ENCODE data around the gene SDR42E2. TPM values are rescaled to one million over a fixed set of nuclear protein-coding genes. Genes with fewer than 3 reads are reported as not detected.

SDR42E2 gene
- total RNA-seq, result 1 to 10 TPM in 2 of 5 experiments, under 1 TPM in 2, not detected in 1; 0.67 to 1.6 (median 1.0) TPM
- under 1 TPM; 0.07 to 0.48 TPM for polyA plus RNA-seq
- 13.5 reads per million, percentile 42 among the genes with 10 or more reads in this experiment for total RNA-seq

DNA sequence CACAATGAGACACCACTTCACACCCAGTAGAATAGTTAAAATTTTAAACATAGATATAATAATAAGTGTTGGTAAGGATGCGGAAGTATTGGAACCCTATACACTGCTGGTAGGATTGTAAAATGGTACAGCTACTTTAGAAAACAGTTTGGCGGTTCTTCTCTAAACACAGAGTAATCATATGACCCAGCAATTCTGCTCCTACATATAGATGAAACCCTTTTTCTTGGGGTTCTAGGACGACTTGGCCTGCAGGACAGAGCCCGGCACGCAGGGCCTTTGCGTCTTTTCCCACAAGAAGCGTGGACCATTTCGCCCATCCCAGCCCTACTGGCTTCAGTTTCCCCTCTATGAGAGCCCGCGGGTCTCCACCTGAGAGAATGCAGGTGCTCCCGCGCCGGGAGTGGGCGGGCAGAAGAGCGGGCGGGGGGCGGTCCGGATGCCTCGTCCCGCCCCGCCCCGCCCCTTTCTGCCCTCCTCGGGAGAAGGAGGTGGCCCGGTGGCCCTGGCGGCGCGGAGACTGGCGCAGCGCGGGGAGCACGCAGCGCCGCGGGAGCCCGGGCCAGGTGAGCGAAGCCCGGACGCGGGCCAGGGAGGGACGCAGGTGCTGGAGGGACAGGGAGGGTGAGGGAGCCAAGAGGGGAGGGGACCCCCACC, at the start of gene SDR42E2:
TSS of gene SDR42E2 (plus strand) at position 508 of the 657 bp plus-strand sequence. CDS start 3,077 bp downstream, outside the sequence.
- peaks cover 11 to 36% (median 13%) of the 10 kb centered on the region in 5 donors for H3K27me3 Mint-ChIP-seq
- H3K4me3 Mint-ChIP-seq, result peak within 1 kb of the TSS; percentile 20 to 76 (median 64)
- ChIA-PET POLR2A (no interaction called here), CTCF (no interaction called here)
- H3K36me3 Mint-ChIP-seq, result peaks cover 0 to 4% (median 0%) of the 10 kb centered on the region in 5 donors
- peak within 1 kb of the TSS in 1 of 9 donors; percentile 3 for H3K27ac Mint-ChIP-seq
- intact Hi-C loops (cut with micrococcal nuclease), result loop anchor here in 1 of 2 donors (2.0 kb wide), 1 partner anchor 27 kb away; no protein-coding TSS in a partner anchor
- Histone ChIP-seq H3K9me3 (ENCODE audit: control insufficient read depth in 2 of 3, low read length in 3 of 3) (no peaks in the 10 kb centered on the region), H3K4me3 (ENCODE audit: low read length) (peak within 1 kb of the TSS; percentile 41), H3K4me1 (ENCODE audit: control insufficient read depth in 2 of 2, insufficient read depth in 2 of 2, low read length in 2 of 2) (peaks cover 0 to 4% of the 10 kb centered on the region in 2 donors), H3K27me3 (ENCODE audit: control insufficient read depth in 2 of 2, insufficient read depth in 2 of 2, low read length in 2 of 2) (no peaks in the 10 kb centered on the region), H3K36me3 (ENCODE audit: control insufficient read depth in 2 of 3, insufficient read depth in 3 of 3, low read length in 3 of 3) (no peaks in the 10 kb centered on the region), H3K27ac (ENCODE audit: low read depth, low read length) (no peak within 1 kb of the TSS)
- peaks cover 0 to 6% (median 0%) of the 10 kb centered on the region in 11 donors for H3K9me3 Mint-ChIP-seq
- H3K4me1 Mint-ChIP-seq, result peaks cover 0 to 12% (median 11%) of the 10 kb centered on the region in 7 donors
- DNase-seq (peak in 8 of 9 donors; percentile 21 to 54 (median 44)), ATAC-seq (peak; percentile 81)

DNA sequence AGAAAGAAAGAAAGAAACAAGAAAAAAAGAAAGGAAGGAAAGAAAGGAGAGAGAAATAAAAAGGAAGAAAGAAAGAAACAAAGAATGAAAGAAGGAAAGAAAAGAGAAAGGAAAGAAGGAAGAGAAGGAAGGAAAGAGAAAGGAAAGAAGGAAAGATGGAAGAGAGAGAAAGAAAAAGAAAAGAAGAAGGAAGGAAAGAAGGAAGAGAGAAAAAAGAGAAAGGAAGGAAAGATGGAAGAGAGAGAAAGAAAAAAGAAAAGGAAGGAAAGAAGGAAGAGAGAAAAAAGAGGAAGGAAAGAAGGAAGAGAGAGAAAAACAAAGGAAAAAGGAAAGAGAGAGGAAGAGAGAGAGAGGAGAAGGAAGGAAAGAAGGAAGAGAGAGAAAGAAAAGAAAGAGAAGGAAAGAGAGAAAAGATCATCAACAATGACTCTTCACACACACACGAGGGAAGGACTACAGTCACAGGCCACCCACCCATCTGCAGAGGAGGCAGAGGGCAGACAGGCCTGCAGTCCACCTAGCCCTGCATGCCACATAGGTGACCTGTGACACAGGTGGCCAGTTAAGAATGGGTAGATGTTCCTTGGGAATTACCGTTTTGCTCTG, 46.1 kb upstream of the SDR42E2 start:
- peaks cover 0 to 3% (median 0%) of the 10 kb centered on the region in 5 donors for H3K27me3 Mint-ChIP-seq
- H3K27ac Mint-ChIP-seq, result peak overlapping the region in 1 of 9 donors; percentile 38
- intact Hi-C loops (cut with micrococcal nuclease), result no loop called here
- no peaks in the 10 kb centered on the region for H3K27me3 ChIP-seq (ENCODE audit: control insufficient read depth in 2 of 2, insufficient read depth in 2 of 2, low read length in 2 of 2)
- H3K9me3 ChIP-seq (ENCODE audit: control insufficient read depth in 2 of 3, low read length in 3 of 3), result no peaks in the 10 kb centered on the region
- H3K4me3 Mint-ChIP-seq, result no peak overlapping the region
- DNase-seq (no peak), ATAC-seq (no peak)
- no peaks in the 10 kb centered on the region for H3K36me3 Mint-ChIP-seq
- no peak overlapping the region for H3K27ac ChIP-seq (ENCODE audit: low read depth, low read length)
- no peaks in the 10 kb centered on the region for H3K4me1 ChIP-seq (ENCODE audit: control insufficient read depth in 2 of 2, insufficient read depth in 2 of 2, low read length in 2 of 2)
- ChIA-PET POLR2A (no interaction called here), CTCF (no interaction called here)
- H3K4me1 Mint-ChIP-seq, result no peaks in the 10 kb centered on the region
- peaks cover 0 to 2% (median 0%) of the 10 kb centered on the region in 11 donors for H3K9me3 Mint-ChIP-seq
- H3K36me3 ChIP-seq (ENCODE audit: control insufficient read depth in 2 of 3, insufficient read depth in 3 of 3, low read length in 3 of 3), result no peaks in the 10 kb centered on the region
- no peak overlapping the region for H3K4me3 ChIP-seq (ENCODE audit: low read length)

DNA sequence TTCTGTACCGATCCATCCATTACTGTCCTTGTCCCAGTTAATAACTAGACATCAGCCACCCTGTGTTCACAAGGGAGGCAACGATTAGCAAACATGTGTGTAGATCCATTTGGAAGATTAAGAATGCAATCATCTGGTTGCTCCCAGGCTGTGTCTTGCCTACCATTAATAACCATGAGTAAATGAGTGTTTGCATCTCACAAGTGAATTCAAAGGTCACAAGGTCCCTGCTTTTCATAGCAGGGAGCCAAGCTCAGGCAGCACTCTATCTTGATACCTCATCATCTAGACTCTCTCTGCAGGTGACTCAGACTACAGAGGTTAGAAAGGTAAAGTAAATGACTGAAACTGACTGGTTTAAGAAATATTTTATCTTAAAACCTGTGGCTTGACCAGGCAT, 44.7 kb upstream of the SDR42E2 start:
- Mint-ChIP-seq H3K4me1 (peaks cover 0 to 4% (median 0%) of the 10 kb centered on the region in 7 donors), H3K9me3 (peaks cover 0 to 3% (median 0%) of the 10 kb centered on the region in 11 donors), H3K27ac (no peak overlapping the region), H3K36me3 (no peaks in the 10 kb centered on the region), H3K27me3 (peaks cover 0 to 10% (median 5%) of the 10 kb centered on the region in 5 donors), H3K4me3 (no peak overlapping the region)
- intact Hi-C loops (cut with micrococcal nuclease), result no loop called here
- POLR2A ChIA-PET, result no interaction called here
- H3K4me1 ChIP-seq (ENCODE audit: control insufficient read depth in 2 of 2, insufficient read depth in 2 of 2, low read length in 2 of 2), result no peaks in the 10 kb centered on the region
- H3K27me3 ChIP-seq (ENCODE audit: control insufficient read depth in 2 of 2, insufficient read depth in 2 of 2, low read length in 2 of 2), result no peaks in the 10 kb centered on the region
- DNase-seq (no peak), ATAC-seq (no peak)
- no peaks in the 10 kb centered on the region for H3K9me3 ChIP-seq (ENCODE audit: control insufficient read depth in 2 of 3, low read length in 3 of 3)
- CTCF ChIA-PET, result no interaction called here
- H3K4me3 ChIP-seq (ENCODE audit: low read length), result no peak overlapping the region
- H3K36me3 ChIP-seq (ENCODE audit: control insufficient read depth in 2 of 3, insufficient read depth in 3 of 3, low read length in 3 of 3), result no peaks in the 10 kb centered on the region
- no peak overlapping the region for H3K27ac ChIP-seq (ENCODE audit: low read depth, low read length)

DNA sequence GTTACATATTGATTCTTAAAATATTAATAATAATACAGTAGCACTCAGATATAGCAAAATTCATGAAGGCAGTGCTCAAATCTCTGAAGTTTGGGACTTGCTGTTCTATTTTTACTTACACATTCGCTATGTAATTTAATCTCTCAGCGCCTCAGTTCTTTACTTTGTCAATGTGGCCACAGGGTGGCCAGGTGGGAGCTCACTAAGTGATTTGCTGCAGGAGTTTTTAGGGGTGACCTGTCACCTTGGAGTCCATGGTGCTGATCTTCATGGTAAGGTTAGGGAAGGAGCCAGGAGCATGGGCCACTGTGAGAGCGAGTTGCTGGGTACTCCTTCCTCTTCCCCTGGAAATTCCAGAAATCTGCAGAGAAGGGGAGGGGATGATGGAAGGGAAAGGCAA, 41.9 kb upstream of the SDR42E2 start:
- no peak for ATAC-seq
- no peak for DNase-seq
- H3K36me3 Mint-ChIP-seq, result no peaks in the 10 kb centered on the region
- peaks cover 0 to 3% (median 0%) of the 10 kb centered on the region in 11 donors for H3K9me3 Mint-ChIP-seq
- peaks cover 0 to 10% (median 5%) of the 10 kb centered on the region in 5 donors for H3K27me3 Mint-ChIP-seq
- H3K27me3 ChIP-seq (ENCODE audit: control insufficient read depth in 2 of 2, insufficient read depth in 2 of 2, low read length in 2 of 2), result no peaks in the 10 kb centered on the region
- H3K27ac Mint-ChIP-seq, result no peak overlapping the region
- intact Hi-C loops (cut with micrococcal nuclease), result loop anchor here in 1 of 2 donors (2.0 kb wide), 1 partner anchor 68 kb away; no protein-coding TSS in a partner anchor
- H3K27ac ChIP-seq (ENCODE audit: low read depth, low read length), result no peak overlapping the region
- no peaks in the 10 kb centered on the region for H3K4me1 ChIP-seq (ENCODE audit: control insufficient read depth in 2 of 2, insufficient read depth in 2 of 2, low read length in 2 of 2)
- H3K4me3 ChIP-seq (ENCODE audit: low read length), result no peak overlapping the region
- POLR2A ChIA-PET, result no interaction called here
- H3K4me3 Mint-ChIP-seq, result no peak overlapping the region
- H3K4me1 Mint-ChIP-seq, result peaks cover 0 to 5% (median 0%) of the 10 kb centered on the region in 7 donors
- CTCF ChIA-PET, result no interaction called here
- H3K36me3 ChIP-seq (ENCODE audit: control insufficient read depth in 2 of 3, insufficient read depth in 3 of 3, low read length in 3 of 3), result no peaks in the 10 kb centered on the region
- H3K9me3 ChIP-seq (ENCODE audit: control insufficient read depth in 2 of 3, low read length in 3 of 3), result no peaks in the 10 kb centered on the region

DNA sequence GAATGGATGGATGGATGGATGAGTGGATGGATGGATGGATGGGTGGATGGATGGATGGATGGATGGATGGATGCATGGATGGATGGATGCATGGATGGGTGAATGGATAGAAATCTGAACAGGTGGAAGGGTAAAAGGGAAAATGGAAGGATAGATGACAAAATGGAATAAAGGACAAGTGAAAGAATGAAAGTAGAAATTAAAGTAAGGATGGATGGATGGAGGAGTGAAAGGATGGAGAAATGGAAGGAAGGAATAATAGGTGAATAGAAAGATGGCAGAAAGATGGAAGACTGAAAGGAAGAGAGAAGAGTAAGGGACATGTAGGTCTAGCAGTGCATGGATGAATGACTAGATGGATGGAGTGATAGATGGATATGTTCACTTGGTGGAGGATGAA, 40.1 kb upstream of the SDR42E2 start:
- H3K36me3 ChIP-seq (ENCODE audit: control insufficient read depth in 2 of 3, insufficient read depth in 3 of 3, low read length in 3 of 3), result no peaks in the 10 kb centered on the region
- intact Hi-C loops (cut with micrococcal nuclease), result no loop called here
- no peak overlapping the region for H3K27ac Mint-ChIP-seq

DNA sequence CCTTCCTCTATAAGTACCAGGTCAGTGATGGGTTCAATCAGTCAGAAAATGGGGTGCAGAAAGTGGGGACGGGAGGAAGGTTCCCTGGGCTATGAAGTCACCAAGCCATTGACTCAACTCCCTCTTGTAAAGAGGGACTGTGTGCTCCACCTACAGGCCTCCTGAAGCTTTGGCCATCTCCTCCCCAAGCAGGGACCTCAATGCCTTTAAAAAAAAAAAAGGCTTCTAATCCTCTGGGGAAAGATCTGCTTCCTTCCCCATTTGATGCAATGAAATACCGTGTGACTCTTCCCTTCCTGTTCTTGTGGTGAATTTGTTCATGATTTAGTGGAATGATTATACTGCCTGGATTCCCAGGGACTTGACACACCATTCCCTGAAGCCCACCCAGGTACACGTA, 39.2 kb upstream of the SDR42E2 start:
- DNase-seq, result no peak
- Histone ChIP-seq H3K27me3 (ENCODE audit: control insufficient read depth in 2 of 2, insufficient read depth in 2 of 2, low read length in 2 of 2) (no peaks in the 10 kb centered on the region), H3K4me1 (ENCODE audit: control insufficient read depth in 2 of 2, insufficient read depth in 2 of 2, low read length in 2 of 2) (no peaks in the 10 kb centered on the region), H3K27ac (ENCODE audit: low read depth, low read length) (no peak overlapping the region), H3K9me3 (ENCODE audit: control insufficient read depth in 2 of 3, low read length in 3 of 3) (no peaks in the 10 kb centered on the region), H3K36me3 (ENCODE audit: control insufficient read depth in 2 of 3, insufficient read depth in 3 of 3, low read length in 3 of 3) (no peaks in the 10 kb centered on the region), H3K4me3 (ENCODE audit: low read length) (no peak overlapping the region)
- Mint-ChIP-seq H3K4me1 (peaks cover 0 to 5% (median 0%) of the 10 kb centered on the region in 7 donors), H3K4me3 (no peak overlapping the region), H3K27ac (no peak overlapping the region), H3K36me3 (peaks cover 0 to 1% (median 0%) of the 10 kb centered on the region in 5 donors), H3K9me3 (peaks cover 0 to 6% (median 0%) of the 10 kb centered on the region in 11 donors), H3K27me3 (peaks cover 0 to 16% (median 7%) of the 10 kb centered on the region in 5 donors)
- intact Hi-C loops (cut with micrococcal nuclease), result no loop called here
- ChIA-PET CTCF (interaction anchor here (0.6 kb wide), 1 partner anchor 1584 kb away, joined by 3 read pairs; no protein-coding TSS in a partner anchor), POLR2A (no interaction called here)
- no peak for ATAC-seq

More for the DNA sequence above, 40.1 kb upstream of the SDR42E2 start:
- H3K4me1 Mint-ChIP-seq, result peaks cover 0 to 5% (median 0%) of the 10 kb centered on the region in 7 donors
- DNase-seq (no peak), ATAC-seq (no peak)
- Histone ChIP-seq H3K4me3 (ENCODE audit: low read length) (no peak overlapping the region), H3K27me3 (ENCODE audit: control insufficient read depth in 2 of 2, insufficient read depth in 2 of 2, low read length in 2 of 2) (no peaks in the 10 kb centered on the region), H3K27ac (ENCODE audit: low read depth, low read length) (no peak overlapping the region), H3K9me3 (ENCODE audit: control insufficient read depth in 2 of 3, low read length in 3 of 3) (no peaks in the 10 kb centered on the region), H3K4me1 (ENCODE audit: control insufficient read depth in 2 of 2, insufficient read depth in 2 of 2, low read length in 2 of 2) (no peaks in the 10 kb centered on the region)
- H3K36me3 Mint-ChIP-seq, result no peaks in the 10 kb centered on the region
- peaks cover 0 to 3% (median 0%) of the 10 kb centered on the region in 11 donors for H3K9me3 Mint-ChIP-seq
- peaks cover 0 to 10% (median 5%) of the 10 kb centered on the region in 5 donors for H3K27me3 Mint-ChIP-seq
- CTCF ChIA-PET, result no interaction called here
- no peak overlapping the region for H3K4me3 Mint-ChIP-seq
- POLR2A ChIA-PET, result no interaction called here
